SK-N-SH (cell line): ENCODE results near the gene GPR143. TPM values are rescaled to one million over a fixed set of nuclear protein-coding genes. Genes with fewer than 3 reads are reported as not detected.

Experiments
- CTCF ChIA-PET: fragments of 300-600, 350-600 bp; formaldehyde crosslinking; extraction: SDS; loops from one replicate; lab custom pipeline; 2021; lab: Yijun Ruan, JAX
- POLR2A ChIA-PET: fragments of 350-600 bp; sonication (Branson Sonifier 250); formaldehyde crosslinking; extraction: SDS; loops from one replicate; lab custom pipeline; 2020; ENCODE audit warnings: antibody characterized with exemption, inconsistent platforms; lab: Yijun Ruan, JAX
- DNase-seq: peaks from one replicate; pipeline ENCODE4 v3.0.0; 2012
- H2AFZ ChIP-seq: fragments of 200-600 bp; sonication (generic); 2 replicates; pipeline ENCODE4 v1.8.1; 2016; ENCODE audit warnings: antibody characterized with exemption, mild to moderate bottlenecking, low read depth
- H3F3A ChIP-seq: fragments of 200-600 bp; sonication (generic); replicated peaks from 2 replicates; pipeline ENCODE3; 2016; ENCODE audit warnings: antibody characterized with exemption, mild to moderate bottlenecking; ENCODE audit not compliant: insufficient read depth
- H3K27ac ChIP-seq, 2 experiments: fragments of 200-500 bp in 1 of 2; fragments of 200-600 bp in 1 of 2; sonication (Bioruptor generic) in 1 of 2; sonication (generic), shearing (Covaris generic) in 1 of 2; 2 replicates each; pipeline versions ENCODE4 v1.5.1 to v1.6.1; 2014 to 2016; ENCODE audit warnings: low read depth in 2 of 2, inconsistent platforms in 1 of 2, low read length in 1 of 2, mild to moderate bottlenecking in 1 of 2, mixed read lengths in 1 of 2
- H3K27me3 ChIP-seq: fragments of 200-600 bp; sonication (generic), shearing (Covaris generic); 2 replicates; pipeline ENCODE4 v1.6.1; 2016; ENCODE audit warnings: mixed run types; ENCODE audit not compliant: insufficient read depth
- H3K36me3 ChIP-seq, 2 experiments: fragments of 200-500 bp in 1 of 2; fragments of 200-600 bp in 1 of 2; sonication (Bioruptor generic) in 1 of 2; sonication (generic) in 1 of 2; replicated peaks in 1 of 2; 2 replicates each; pipeline versions ENCODE3 to v1.5.1; 2014 to 2016; ENCODE audit warnings: low read length in 1 of 2, mild to moderate bottlenecking in 1 of 2; ENCODE audit not compliant: insufficient read depth in 2 of 2, control insufficient read depth in 1 of 2
- H3K4me1 ChIP-seq, 2 experiments: fragments of 200-500 bp in 1 of 2; fragments of 200-600 bp in 1 of 2; sonication (Bioruptor generic) in 1 of 2; sonication (generic), shearing (Covaris generic) in 1 of 2; 2 replicates each; pipeline versions ENCODE4 v1.5.1 to v1.6.1; 2014 to 2016; ENCODE audit warnings: low read depth in 1 of 2, low read length in 1 of 2, mixed run types in 1 of 2; ENCODE audit not compliant: insufficient read depth in 2 of 2, control insufficient read depth in 1 of 2
- H3K4me2 ChIP-seq: fragments of 200-600 bp; sonication (generic), shearing (Covaris generic); 2 replicates; pipeline ENCODE4 v1.6.1; 2017; ENCODE audit warnings: mixed run types
- H3K4me3 ChIP-seq, 2 experiments: fragments of 200-500 bp in 1 of 2; fragments of 200-600 bp in 1 of 2; sonication (Bioruptor generic) in 1 of 2; sonication (generic), shearing (Covaris generic) in 1 of 2; 2 replicates each; pipeline versions ENCODE4 v1.5.1 to v1.8.1; 2014 to 2016; ENCODE audit warnings: low read depth in 2 of 2, inconsistent platforms in 1 of 2, low read length in 1 of 2, mild to moderate bottlenecking in 1 of 2, mixed read lengths in 1 of 2, moderate library complexity in 1 of 2
- H3K79me2 ChIP-seq: fragments of 200-600 bp; sonication (generic); 2 replicates; pipeline ENCODE4 v1.8.1; 2017; ENCODE audit warnings: mild to moderate bottlenecking; ENCODE audit not compliant: insufficient read depth
- H3K9ac ChIP-seq: fragments of 200-600 bp; sonication (generic); 2 replicates; pipeline ENCODE4 v1.6.1; 2017; ENCODE audit warnings: mixed run types
- H3K9me2 ChIP-seq: fragments of 200-600 bp; sonication (generic); 2 replicates; pipeline ENCODE4 v1.6.1; 2017; ENCODE audit warnings: mixed run types
- H3K9me3 ChIP-seq: fragments of 200-600 bp; sonication (generic); 2 replicates; pipeline ENCODE4 v1.6.1; 2017; ENCODE audit warnings: mixed run types, mild to moderate bottlenecking, moderate library complexity
- H4K20me1 ChIP-seq: fragments of 200-600 bp; sonication (generic); 2 replicates; pipeline ENCODE4 v1.6.1; 2017; ENCODE audit warnings: mild to moderate bottlenecking, mixed run types; ENCODE audit not compliant: insufficient read depth
- ELF1 ChIP-seq: IDR thresholded peaks from 2 replicates; pipeline ENCODE4 v1.4.0; 2012
- EP300 ChIP-seq, 2 experiments: IDR thresholded peaks; 2 replicates each; pipeline versions ENCODE4 v1.4.0 to v1.6.1; 2012; ENCODE audit warnings: borderline replicate concordance in 1 of 2, low read depth in 1 of 2, low read length in 1 of 2
- EZH2phosphoT487 ChIP-seq: fragments of 200-600 bp; sonication (generic); IDR thresholded peaks from 2 replicates; pipeline ENCODE4 v1.6.1; 2017; ENCODE audit warnings: low read depth, mixed run types, mild to moderate bottlenecking, antibody characterized with exemption, moderate library complexity, borderline replicate concordance
- FOXJ3 ChIP-seq: sonication (generic); formaldehyde crosslinking; IDR thresholded peaks from 2 replicates; pipeline ENCODE4 v1.5.1; 2020; ENCODE audit warnings: mild to moderate bottlenecking, missing genetic modification reagents
- GATA2 ChIP-seq: sonication (generic); formaldehyde crosslinking; IDR thresholded peaks from 2 replicates; pipeline ENCODE4 v1.5.0; 2020; ENCODE audit warnings: mild to moderate bottlenecking, missing genetic modification reagents
- JUND ChIP-seq: IDR thresholded peaks from 2 replicates; pipeline ENCODE4 v1.4.0; 2012
- POLR2AphosphoS5 ChIP-seq: IDR thresholded peaks from 2 replicates; pipeline ENCODE4 v1.6.1; 2012; ENCODE audit warnings: low read depth, low read length
- RAD21 ChIP-seq: IDR thresholded peaks from 2 replicates; pipeline ENCODE4 v1.6.1; 2012; ENCODE audit warnings: mild to moderate bottlenecking, low read length
- RFX5 ChIP-seq: IDR thresholded peaks from 2 replicates; pipeline ENCODE4 v1.6.1; 2012; ENCODE audit warnings: mild to moderate bottlenecking, improper control_type of control experiment, low read length
- RXRA ChIP-seq: IDR thresholded peaks from 2 replicates; pipeline ENCODE4 v1.4.0; 2012; ENCODE audit warnings: low read depth, mild to moderate bottlenecking, borderline replicate concordance
- SIN3A ChIP-seq: IDR thresholded peaks from 2 replicates; pipeline ENCODE4 v1.6.1; 2012; ENCODE audit warnings: low read depth, mild to moderate bottlenecking, low read length, moderate library complexity, borderline replicate concordance
- TEAD4 ChIP-seq: IDR thresholded peaks from 2 replicates; pipeline ENCODE4 v1.4.0; 2012; ENCODE audit warnings: mild to moderate bottlenecking, borderline replicate concordance; ENCODE audit not compliant: insufficient read depth
- YY1 ChIP-seq: IDR thresholded peaks from 2 replicates; pipeline ENCODE4 v1.4.0; 2012; ENCODE audit warnings: low read depth, mild to moderate bottlenecking
- WGBS: methylation state at CpG from one replicate; pipeline ENCODE4 v1.1.6; 2017; ENCODE audit warnings: low lambda C conversion rate; 5-methylcytosine and 5-hydroxymethylcytosine counted together
- polyA plus RNA-seq, 3 experiments: library from polyadenylated mRNA; depleted of rRNA; stranded (reverse); fragments of >200 nt; gene quantifications; 2 replicates each; pipeline ENCODE4 v1.2.3, GENCODE V29; 2012
- TF ChIP-seq, protein P1 (sequence below): fragments of 150-350 bp; IDR thresholded peaks from 2 replicates; pipeline ENCODE4 v1.6.1; 2016; ENCODE audit warnings: mild to moderate bottlenecking, low read depth, low read length
- TF ChIP-seq, protein P2 (sequence below): fragments of 150-350 bp; IDR thresholded peaks from 2 replicates; pipeline ENCODE4 v1.6.1; 2017; ENCODE audit warnings: antibody characterized with exemption, low read length, low read depth, borderline replicate concordance
- TF ChIP-seq, protein P3 (sequence below): IDR thresholded peaks from 2 replicates; pipeline ENCODE4 v1.6.1; 2012; ENCODE audit warnings: mild to moderate bottlenecking, low read depth, low read length, moderate library complexity
- TF ChIP-seq, protein P4 (sequence below): IDR thresholded peaks from 2 replicates; pipeline ENCODE4 v1.4.0; 2012; ENCODE audit warnings: low read depth
- TF ChIP-seq, protein P5 (sequence below): IDR thresholded peaks from 2 replicates; pipeline ENCODE4; 2012
- TF ChIP-seq, protein P6 (sequence below): fragments of 200-600 bp; sonication (generic); IDR thresholded peaks from 2 replicates; pipeline ENCODE4 v1.6.1; 2017; ENCODE audit warnings: antibody characterized with exemption, mild to moderate bottlenecking, moderate library complexity
- TF ChIP-seq, protein P7 (sequence below): IDR thresholded peaks from 2 replicates; pipeline ENCODE4 v1.4.0; 2012; ENCODE audit warnings: low read depth, borderline replicate concordance

The GPR143 gene
- polyA plus RNA-seq, 1 of the 3 experiments (the other 2 are of a cell fraction), result not detected

DNA sequence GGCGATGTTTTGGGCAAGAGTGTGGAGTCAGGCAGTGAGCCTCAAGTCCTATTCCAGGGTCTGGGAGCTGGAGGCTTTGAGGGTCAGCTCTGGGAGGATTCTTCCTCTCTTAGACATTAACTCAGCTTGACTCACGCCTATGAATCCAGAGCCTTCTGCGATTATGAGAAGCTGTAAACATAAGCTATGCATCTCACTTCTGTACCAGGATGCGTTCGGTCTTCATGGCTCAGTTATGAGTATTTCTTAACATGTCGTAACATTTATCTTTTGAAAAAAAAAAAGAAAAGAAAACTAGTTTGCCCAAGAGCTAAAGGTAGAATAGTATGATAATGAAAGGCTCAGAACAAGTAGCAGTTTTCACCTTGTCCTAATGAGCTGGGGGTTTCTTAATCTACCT lies 25.2 kb upstream of the GPR143 start:
- Histone ChIP-seq H3K27me3 (peaks cover 22% of the 10 kb centered on the region), H2AFZ (no peak overlapping the region), H3K4me2 (no peak overlapping the region), H3F3A (no peaks in the 10 kb centered on the region), H3K9ac (no peak overlapping the region), H3K4me1 (no peaks in the 10 kb centered on the region; a peak in 1 of 4 replicates), H3K9me2 (no peaks in the 10 kb centered on the region), H4K20me1 (no peaks in the 10 kb centered on the region), H3K9me3 (no peaks in the 10 kb centered on the region), H3K36me3 (no peaks in the 10 kb centered on the region), H3K4me3 (no peak overlapping the region), H3K79me2 (no peaks in the 10 kb centered on the region), H3K27ac (no peak overlapping the region)
- CTCF ChIA-PET, result no interaction called here
- no peak for DNase-seq
- 34% methylated on average over 6 of the region's 6 CpGs for WGBS
- POLR2A ChIA-PET, result no interaction called here
- TF ChIP-seq EP300 (IDR thresholded peaks at IDR 0.05; ENCODE audit: borderline replicate concordance in 1 of 2, low read depth in 1 of 2, low read length in 1 of 2) (no peak), YY1 (no peak), GATA2 (no peak), FOXJ3 (CRISPR knock-in tag) (no peak), JUND (no peak), EZH2phosphoT487 (no peak), SIN3A (no peak), RFX5 (no peak), TEAD4 (no peak), RAD21 (no peak), POLR2AphosphoS5 (no peak), ELF1 (no peak), RXRA (no peak)
- TF ChIP-seq, protein P1, sequence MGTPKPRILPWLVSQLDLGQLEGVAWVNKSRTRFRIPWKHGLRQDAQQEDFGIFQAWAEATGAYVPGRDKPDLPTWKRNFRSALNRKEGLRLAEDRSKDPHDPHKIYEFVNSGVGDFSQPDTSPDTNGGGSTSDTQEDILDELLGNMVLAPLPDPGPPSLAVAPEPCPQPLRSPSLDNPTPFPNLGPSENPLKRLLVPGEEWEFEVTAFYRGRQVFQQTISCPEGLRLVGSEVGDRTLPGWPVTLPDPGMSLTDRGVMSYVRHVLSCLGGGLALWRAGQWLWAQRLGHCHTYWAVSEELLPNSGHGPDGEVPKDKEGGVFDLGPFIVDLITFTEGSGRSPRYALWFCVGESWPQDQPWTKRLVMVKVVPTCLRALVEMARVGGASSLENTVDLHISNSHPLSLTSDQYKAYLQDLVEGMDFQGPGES, result no peak
- TF ChIP-seq, protein P2, sequence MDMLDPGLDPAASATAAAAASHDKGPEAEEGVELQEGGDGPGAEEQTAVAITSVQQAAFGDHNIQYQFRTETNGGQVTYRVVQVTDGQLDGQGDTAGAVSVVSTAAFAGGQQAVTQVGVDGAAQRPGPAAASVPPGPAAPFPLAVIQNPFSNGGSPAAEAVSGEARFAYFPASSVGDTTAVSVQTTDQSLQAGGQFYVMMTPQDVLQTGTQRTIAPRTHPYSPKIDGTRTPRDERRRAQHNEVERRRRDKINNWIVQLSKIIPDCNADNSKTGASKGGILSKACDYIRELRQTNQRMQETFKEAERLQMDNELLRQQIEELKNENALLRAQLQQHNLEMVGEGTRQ, result no peak
- TF ChIP-seq, protein P3, sequence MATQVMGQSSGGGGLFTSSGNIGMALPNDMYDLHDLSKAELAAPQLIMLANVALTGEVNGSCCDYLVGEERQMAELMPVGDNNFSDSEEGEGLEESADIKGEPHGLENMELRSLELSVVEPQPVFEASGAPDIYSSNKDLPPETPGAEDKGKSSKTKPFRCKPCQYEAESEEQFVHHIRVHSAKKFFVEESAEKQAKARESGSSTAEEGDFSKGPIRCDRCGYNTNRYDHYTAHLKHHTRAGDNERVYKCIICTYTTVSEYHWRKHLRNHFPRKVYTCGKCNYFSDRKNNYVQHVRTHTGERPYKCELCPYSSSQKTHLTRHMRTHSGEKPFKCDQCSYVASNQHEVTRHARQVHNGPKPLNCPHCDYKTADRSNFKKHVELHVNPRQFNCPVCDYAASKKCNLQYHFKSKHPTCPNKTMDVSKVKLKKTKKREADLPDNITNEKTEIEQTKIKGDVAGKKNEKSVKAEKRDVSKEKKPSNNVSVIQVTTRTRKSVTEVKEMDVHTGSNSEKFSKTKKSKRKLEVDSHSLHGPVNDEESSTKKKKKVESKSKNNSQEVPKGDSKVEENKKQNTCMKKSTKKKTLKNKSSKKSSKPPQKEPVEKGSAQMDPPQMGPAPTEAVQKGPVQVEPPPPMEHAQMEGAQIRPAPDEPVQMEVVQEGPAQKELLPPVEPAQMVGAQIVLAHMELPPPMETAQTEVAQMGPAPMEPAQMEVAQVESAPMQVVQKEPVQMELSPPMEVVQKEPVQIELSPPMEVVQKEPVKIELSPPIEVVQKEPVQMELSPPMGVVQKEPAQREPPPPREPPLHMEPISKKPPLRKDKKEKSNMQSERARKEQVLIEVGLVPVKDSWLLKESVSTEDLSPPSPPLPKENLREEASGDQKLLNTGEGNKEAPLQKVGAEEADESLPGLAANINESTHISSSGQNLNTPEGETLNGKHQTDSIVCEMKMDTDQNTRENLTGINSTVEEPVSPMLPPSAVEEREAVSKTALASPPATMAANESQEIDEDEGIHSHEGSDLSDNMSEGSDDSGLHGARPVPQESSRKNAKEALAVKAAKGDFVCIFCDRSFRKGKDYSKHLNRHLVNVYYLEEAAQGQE, result no peak
- TF ChIP-seq, protein P4, sequence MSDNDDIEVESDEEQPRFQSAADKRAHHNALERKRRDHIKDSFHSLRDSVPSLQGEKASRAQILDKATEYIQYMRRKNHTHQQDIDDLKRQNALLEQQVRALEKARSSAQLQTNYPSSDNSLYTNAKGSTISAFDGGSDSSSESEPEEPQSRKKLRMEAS, result no peak
- TF ChIP-seq, protein P5, sequence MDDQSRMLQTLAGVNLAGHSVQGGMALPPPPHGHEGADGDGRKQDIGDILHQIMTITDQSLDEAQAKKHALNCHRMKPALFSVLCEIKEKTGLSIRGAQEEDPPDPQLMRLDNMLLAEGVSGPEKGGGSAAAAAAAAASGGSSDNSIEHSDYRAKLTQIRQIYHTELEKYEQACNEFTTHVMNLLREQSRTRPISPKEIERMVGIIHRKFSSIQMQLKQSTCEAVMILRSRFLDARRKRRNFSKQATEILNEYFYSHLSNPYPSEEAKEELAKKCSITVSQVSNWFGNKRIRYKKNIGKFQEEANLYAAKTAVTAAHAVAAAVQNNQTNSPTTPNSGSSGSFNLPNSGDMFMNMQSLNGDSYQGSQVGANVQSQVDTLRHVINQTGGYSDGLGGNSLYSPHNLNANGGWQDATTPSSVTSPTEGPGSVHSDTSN, result no peak
- TF ChIP-seq, protein P6, sequence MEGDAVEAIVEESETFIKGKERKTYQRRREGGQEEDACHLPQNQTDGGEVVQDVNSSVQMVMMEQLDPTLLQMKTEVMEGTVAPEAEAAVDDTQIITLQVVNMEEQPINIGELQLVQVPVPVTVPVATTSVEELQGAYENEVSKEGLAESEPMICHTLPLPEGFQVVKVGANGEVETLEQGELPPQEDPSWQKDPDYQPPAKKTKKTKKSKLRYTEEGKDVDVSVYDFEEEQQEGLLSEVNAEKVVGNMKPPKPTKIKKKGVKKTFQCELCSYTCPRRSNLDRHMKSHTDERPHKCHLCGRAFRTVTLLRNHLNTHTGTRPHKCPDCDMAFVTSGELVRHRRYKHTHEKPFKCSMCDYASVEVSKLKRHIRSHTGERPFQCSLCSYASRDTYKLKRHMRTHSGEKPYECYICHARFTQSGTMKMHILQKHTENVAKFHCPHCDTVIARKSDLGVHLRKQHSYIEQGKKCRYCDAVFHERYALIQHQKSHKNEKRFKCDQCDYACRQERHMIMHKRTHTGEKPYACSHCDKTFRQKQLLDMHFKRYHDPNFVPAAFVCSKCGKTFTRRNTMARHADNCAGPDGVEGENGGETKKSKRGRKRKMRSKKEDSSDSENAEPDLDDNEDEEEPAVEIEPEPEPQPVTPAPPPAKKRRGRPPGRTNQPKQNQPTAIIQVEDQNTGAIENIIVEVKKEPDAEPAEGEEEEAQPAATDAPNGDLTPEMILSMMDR, result no peak
- TF ChIP-seq, protein P7, sequence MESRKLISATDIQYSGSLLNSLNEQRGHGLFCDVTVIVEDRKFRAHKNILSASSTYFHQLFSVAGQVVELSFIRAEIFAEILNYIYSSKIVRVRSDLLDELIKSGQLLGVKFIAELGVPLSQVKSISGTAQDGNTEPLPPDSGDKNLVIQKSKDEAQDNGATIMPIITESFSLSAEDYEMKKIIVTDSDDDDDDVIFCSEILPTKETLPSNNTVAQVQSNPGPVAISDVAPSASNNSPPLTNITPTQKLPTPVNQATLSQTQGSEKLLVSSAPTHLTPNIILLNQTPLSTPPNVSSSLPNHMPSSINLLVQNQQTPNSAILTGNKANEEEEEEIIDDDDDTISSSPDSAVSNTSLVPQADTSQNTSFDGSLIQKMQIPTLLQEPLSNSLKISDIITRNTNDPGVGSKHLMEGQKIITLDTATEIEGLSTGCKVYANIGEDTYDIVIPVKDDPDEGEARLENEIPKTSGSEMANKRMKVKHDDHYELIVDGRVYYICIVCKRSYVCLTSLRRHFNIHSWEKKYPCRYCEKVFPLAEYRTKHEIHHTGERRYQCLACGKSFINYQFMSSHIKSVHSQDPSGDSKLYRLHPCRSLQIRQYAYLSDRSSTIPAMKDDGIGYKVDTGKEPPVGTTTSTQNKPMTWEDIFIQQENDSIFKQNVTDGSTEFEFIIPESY, result no peak
